ENCODE measurements around the gene PARD3. TPM values are rescaled to one million over a fixed set of nuclear protein-coding genes. Genes with fewer than 3 reads are reported as not detected.

PARD3 gene
- total and polyA plus RNA-seq, 5 donors, result 10.5 to 40.3 (median 27.8) TPM

DNA sequence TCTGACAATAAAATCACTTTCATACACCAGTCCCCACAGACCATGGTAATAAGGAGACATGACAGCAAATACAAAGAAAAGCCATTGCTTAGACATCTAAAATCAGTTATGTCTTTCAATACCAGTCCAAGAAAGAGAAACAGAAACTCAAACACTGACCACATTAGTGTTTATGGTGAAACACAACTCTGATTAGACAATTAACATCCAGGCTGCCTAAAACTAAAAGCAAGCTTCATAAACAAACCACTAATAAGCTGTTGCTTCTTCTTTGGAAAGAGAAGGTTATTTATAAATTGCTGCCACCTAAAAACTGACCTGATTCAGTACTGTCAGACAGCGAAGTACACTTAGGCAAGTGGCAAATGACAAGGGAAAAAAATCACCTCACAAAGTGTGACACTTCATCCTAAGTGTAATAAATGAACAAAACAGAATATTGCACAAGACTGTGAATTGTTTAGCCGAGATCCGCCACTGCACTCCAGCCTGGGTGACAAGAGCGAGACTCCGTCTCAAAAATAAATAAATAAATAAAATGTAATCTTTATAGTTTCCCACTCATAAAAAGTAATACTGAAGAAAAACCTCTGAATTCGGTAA, 277.4 kb downstream of the PARD3 start:
- peak in 1 of 2 donors; percentile 22 for ATAC-seq
- DNase-seq, result no peak
- Histone ChIP-seq H3K4me3 (ENCODE audit: low read length) (no peak overlapping the region), H3K27ac (ENCODE audit: low read length) (no peak overlapping the region), H3K4me1 (ENCODE audit: control insufficient read depth, insufficient read depth, low read length) (peaks cover 6% of the 10 kb centered on the region), H3K9me3 (ENCODE audit: control insufficient read depth, low read length) (no peaks in the 10 kb centered on the region), H3K27me3 (ENCODE audit: control insufficient read depth, insufficient read depth) (no peaks in the 10 kb centered on the region)
- intact Hi-C loops (cut with DNase I), result loop anchor here in 1 of 4 donors (10.0 kb wide), 1 partner anchor 87 kb away; no protein-coding TSS in a partner anchor
- 68% methylated on average over 6 of the region's 6 CpGs for WGBS

DNA sequence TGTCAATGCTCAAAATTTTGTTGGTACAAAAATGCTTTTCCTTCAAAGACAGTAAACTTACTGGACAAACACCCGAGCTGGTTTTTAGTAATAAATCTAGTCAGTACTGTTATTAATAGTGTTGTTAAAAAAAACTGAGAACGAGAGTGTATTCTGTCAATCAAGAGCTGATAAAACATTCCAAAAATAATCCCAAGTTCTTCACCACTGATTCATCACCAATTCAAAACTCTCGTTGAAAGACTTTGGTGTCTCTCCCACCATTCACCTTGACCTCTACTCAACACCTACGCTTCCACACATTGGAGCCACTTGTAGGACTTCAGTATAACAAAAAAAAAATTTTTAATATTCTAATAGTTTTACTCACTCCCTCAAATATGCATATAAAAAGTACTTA, 279.2 kb downstream of the PARD3 start:
- Histone ChIP-seq H3K9me3 (ENCODE audit: control insufficient read depth, low read length) (no peaks in the 10 kb centered on the region), H3K27me3 (ENCODE audit: control insufficient read depth, insufficient read depth) (no peaks in the 10 kb centered on the region), H3K4me3 (ENCODE audit: low read length) (no peak overlapping the region), H3K27ac (ENCODE audit: low read length) (no peak overlapping the region), H3K4me1 (ENCODE audit: control insufficient read depth, insufficient read depth, low read length) (peaks cover 6% of the 10 kb centered on the region)
- intact Hi-C loops (cut with DNase I), result loop anchor here in 1 of 4 donors (10.0 kb wide), 1 partner anchor 89 kb away; no protein-coding TSS in a partner anchor
- 63% methylated on average over 4 of the region's 4 CpGs for WGBS
- no peak for ATAC-seq
- no peak for DNase-seq

DNA sequence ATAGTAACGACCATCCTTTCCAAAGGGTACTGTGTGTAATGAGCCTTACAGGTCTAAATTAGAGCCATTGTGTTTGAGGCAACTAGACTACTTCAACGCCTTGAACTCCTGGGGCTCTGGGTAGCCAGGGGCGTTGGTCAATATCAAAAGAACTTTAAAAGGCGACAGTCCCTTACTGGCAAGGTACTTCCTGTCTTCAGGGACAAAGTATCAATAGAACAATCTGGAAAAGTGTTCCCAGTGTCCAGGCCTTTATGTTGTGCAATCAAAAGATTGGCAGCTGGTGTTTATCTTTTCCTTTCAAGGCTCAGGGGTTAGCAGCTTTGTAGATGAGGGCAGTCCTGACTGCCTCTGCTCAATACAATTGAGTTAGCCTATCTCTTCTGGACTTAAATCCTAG, 284.3 kb downstream of the PARD3 start:
- Histone ChIP-seq H3K4me1 (ENCODE audit: control insufficient read depth, insufficient read depth, low read length) (peaks cover 6% of the 10 kb centered on the region), H3K27me3 (ENCODE audit: control insufficient read depth, insufficient read depth) (no peaks in the 10 kb centered on the region), H3K27ac (ENCODE audit: low read length) (no peak overlapping the region), H3K4me3 (ENCODE audit: low read length) (no peak overlapping the region), H3K9me3 (ENCODE audit: control insufficient read depth, low read length) (no peaks in the 10 kb centered on the region)
- intact Hi-C loops (cut with DNase I), result loop anchor here in 1 of 4 donors (10.0 kb wide), 1 partner anchor 94 kb away; no protein-coding TSS in a partner anchor
- WGBS, result 89% methylated on average over 4 of the region's 4 CpGs
- ATAC-seq, result no peak
- DNase-seq, result no peak

DNA sequence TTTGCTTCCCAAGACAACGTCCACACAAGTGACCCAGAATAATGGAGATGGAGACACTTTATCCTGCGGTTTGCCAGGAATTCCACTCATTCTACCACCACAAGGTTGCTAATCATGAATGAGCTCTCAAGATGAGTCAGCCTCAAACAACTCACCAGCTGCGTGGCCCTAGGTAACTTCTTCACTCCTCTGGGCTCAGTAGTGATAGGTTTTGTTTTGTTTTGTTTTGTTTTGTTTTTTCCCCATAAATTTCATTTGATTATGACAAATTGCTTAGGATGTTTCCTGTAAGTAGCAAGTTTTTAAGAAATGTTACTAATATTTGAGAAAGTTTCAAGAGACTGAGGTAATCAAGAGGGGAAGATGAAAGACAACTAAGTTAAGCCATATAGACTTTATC, 286.8 kb downstream of the PARD3 start:
- Histone ChIP-seq H3K4me1 (ENCODE audit: control insufficient read depth, insufficient read depth, low read length) (peaks cover 6% of the 10 kb centered on the region), H3K9me3 (ENCODE audit: control insufficient read depth, low read length) (no peaks in the 10 kb centered on the region), H3K27me3 (ENCODE audit: control insufficient read depth, insufficient read depth) (no peaks in the 10 kb centered on the region), H3K4me3 (ENCODE audit: low read length) (no peak overlapping the region), H3K27ac (ENCODE audit: low read length) (no peak overlapping the region)
- 72% methylated on average over 3 of the region's 3 CpGs for WGBS
- no peak for ATAC-seq
- intact Hi-C loops (cut with DNase I), result loop anchor here in 1 of 4 donors (5.0 kb wide), 1 partner anchor 109 kb away; no protein-coding TSS in a partner anchor
- no peak for DNase-seq

DNA sequence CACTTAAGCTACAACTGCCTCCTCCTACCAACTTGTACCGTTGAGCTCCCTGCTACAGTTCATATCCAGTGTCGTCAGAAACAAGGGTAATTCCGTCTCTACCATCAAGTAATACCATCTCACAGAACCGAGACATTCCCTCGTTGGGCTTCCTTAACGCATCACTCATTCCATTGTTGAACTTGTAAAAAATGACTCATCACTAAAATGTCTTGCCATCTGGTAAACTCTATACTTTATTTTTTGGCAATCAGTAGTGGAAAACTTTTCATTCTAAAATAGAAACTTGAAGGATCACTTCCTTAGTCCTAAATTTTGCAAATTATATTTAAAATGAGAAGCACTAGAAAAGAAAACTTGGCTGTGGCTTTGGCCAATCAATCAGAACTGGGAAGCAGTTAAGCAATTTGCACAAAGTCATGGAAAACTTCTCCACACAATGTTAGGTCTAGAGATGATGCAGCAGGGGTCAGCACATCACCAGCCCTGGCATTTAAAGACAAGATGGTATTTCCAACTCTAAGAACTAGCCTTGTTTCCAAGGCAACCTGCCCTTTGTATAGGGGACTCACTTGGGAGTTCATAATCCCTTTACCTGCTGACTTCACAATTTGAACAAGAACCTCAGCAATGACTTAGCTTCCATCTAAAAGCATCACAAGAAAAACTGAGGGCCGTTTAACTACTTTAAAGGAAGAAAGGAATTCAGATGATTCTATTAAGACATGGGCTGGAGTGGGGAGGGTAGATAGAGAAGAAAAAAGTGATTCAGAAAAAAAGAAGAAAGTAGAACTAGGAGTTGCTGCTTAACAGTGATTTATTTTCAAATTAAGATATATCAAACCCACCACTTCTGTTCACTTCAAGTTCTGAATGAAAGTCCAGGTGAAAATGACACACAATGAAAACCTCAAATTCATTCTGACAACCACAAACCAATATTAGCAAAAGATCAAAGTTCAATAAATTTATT, 288.1 kb downstream of the PARD3 start:
- DNase-seq, result no peak
- WGBS, result 56% methylated on average over 7 of the region's 7 CpGs
- Histone ChIP-seq H3K4me3 (ENCODE audit: low read length) (no peak overlapping the region), H3K9me3 (ENCODE audit: control insufficient read depth, low read length) (no peaks in the 10 kb centered on the region), H3K27me3 (ENCODE audit: control insufficient read depth, insufficient read depth) (no peaks in the 10 kb centered on the region), H3K4me1 (ENCODE audit: control insufficient read depth, insufficient read depth, low read length) (peaks cover 6% of the 10 kb centered on the region), H3K27ac (ENCODE audit: low read length) (no peak overlapping the region)
- peak; percentile 57 to 66 for ATAC-seq
- intact Hi-C loops (cut with DNase I), result loop anchor here in 1 of 4 donors (5.0 kb wide), 1 partner anchor 110 kb away; no protein-coding TSS in a partner anchor

DNA sequence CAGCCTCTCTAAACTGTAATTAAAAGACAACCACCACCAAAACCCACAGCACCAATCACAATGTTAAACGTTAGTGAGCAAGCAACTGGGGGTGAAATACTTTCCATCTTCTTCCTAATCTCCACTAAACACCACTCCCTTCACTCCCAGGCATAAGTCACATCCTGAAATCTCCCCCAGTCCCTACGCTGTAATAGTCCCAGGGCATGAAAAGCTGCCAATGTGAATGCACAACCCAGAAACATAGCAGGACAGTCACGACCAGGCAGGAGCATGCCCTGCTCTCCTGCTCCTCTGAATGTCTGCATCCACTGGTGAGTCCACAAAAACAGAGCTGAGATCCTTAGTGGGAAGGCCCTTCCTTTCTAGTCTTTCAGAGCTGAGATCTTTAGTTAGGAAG, 288.9 kb downstream of the PARD3 start:
- no peak overlapping the region for H3K4me3 ChIP-seq (ENCODE audit: low read length)
- H3K27ac ChIP-seq (ENCODE audit: low read length), result no peak overlapping the region
- ATAC-seq, result peak; percentile 29 to 80
- no peaks in the 10 kb centered on the region for H3K27me3 ChIP-seq (ENCODE audit: control insufficient read depth, insufficient read depth)
- H3K9me3 ChIP-seq (ENCODE audit: control insufficient read depth, low read length), result no peaks in the 10 kb centered on the region
- 61% methylated on average over 3 of the region's 3 CpGs for WGBS
- DNase-seq, result no peak
- H3K4me1 ChIP-seq (ENCODE audit: control insufficient read depth, insufficient read depth, low read length), result peaks cover 6% of the 10 kb centered on the region
- intact Hi-C loops (cut with DNase I), result loop anchor here in 1 of 4 donors (5.0 kb wide), 1 partner anchor 111 kb away; no protein-coding TSS in a partner anchor

DNA sequence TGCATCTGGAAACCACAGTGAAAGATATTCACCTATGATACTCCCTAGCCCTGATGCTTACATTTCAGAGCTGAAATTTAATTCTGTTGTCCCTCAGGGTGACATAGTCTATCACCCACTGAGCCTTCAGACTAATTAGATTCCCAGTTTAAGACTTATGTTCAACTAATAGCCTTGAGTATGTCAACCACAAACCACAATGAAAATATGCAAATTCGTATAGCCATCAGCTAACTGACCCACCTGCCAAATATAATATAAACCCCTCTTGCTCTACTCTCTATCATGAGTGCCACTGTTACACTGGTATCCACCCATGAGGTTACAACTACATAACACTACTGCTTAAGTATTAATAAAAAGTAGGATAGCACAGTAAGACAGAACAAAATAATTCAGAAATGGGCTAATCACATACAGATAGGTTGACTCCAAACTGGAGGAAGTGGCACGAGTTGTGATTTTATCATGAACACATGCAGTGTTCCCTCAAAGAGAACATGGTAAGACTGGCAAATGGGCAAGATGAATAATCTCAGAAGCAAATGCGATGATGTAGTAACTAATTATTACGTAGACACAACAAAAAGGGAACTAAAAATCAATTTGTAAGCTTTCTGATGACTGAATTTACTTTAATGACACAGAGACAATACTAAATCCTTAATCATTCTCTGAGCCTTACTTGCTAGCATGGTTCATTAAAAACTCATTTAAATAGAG, 290.6 kb downstream of the PARD3 start:
- no peaks in the 10 kb centered on the region for H3K27me3 ChIP-seq (ENCODE audit: control insufficient read depth, insufficient read depth)
- H3K9me3 ChIP-seq (ENCODE audit: control insufficient read depth, low read length), result no peaks in the 10 kb centered on the region
- DNase-seq (no peak), ATAC-seq (no peak)
- peaks cover 6% of the 10 kb centered on the region for H3K4me1 ChIP-seq (ENCODE audit: control insufficient read depth, insufficient read depth, low read length)
- 92% methylated on average over 4 of the region's 4 CpGs for WGBS
- H3K27ac ChIP-seq (ENCODE audit: low read length), result no peak overlapping the region
- intact Hi-C loops (cut with DNase I), result loop anchor here in 1 of 4 donors (5.0 kb wide), 1 partner anchor 113 kb away; no protein-coding TSS in a partner anchor
- no peak overlapping the region for H3K4me3 ChIP-seq (ENCODE audit: low read length)

DNA sequence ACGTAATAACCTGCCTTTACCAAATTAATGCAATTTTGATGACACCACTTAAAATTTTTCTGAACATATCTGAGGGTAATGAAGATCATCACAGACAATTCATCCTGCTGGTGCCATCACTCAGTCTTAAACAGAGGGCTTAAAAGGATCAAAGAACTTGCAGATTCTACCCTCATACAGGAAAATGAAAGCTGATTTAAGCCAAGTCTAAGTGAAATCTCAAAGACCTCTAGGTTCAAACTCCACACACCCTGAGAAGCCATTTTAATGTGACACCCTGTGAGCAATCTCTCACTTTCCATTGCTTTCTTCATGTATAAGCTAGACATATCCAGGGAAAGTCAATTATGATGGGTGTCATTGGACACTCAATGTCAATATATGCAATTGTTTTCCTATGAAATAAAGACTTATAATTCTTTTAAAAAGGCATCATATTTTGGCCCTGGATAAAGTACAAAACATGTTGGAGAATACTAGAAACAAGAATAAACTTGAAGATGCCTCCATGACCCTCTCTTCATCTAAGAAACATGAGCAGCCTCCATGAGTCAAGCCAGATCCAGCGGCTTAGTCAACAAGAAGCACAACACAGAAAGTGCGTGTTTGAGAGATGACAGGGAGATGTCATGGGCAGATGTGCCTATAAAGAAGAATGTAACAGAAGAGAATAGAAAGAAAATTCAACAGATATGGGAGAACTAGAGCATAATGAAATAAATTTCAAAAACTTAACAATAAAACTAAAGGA, 291.9 kb downstream of the PARD3 start:
- Histone ChIP-seq H3K9me3 (ENCODE audit: control insufficient read depth, low read length) (no peaks in the 10 kb centered on the region), H3K27ac (ENCODE audit: low read length) (no peak overlapping the region), H3K27me3 (ENCODE audit: control insufficient read depth, insufficient read depth) (no peaks in the 10 kb centered on the region), H3K4me1 (ENCODE audit: control insufficient read depth, insufficient read depth, low read length) (peaks cover 6% of the 10 kb centered on the region), H3K4me3 (ENCODE audit: low read length) (no peak overlapping the region)
- intact Hi-C loops (cut with DNase I), result no loop called here
- ATAC-seq (no peak), DNase-seq (no peak)
- 86% methylated on average over 3 of the region's 3 CpGs for WGBS

DNA sequence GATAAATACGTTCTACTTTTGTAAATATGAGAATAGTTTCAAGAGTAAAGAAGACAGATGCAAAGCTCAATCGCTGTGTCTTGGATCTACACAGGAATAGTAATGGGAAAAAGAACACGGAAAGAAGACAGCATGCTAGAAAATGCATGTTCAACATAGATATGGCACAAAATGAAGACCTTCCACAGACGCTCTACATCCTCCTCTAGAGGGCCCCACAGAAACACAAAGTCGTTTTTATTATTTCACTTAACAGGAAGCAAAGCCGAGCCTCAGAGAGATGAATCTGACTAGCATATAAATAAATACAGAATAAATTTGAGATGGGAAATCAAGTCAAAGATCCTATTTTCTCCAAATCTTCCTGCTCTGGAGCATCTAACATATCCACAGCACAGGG, 292.6 kb downstream of the PARD3 start:
- H3K27ac ChIP-seq (ENCODE audit: low read length), result no peak overlapping the region
- H3K27me3 ChIP-seq (ENCODE audit: control insufficient read depth, insufficient read depth), result no peaks in the 10 kb centered on the region
- intact Hi-C loops (cut with DNase I), result no loop called here
- WGBS, result 51% methylated on average over 6 of the region's 6 CpGs
- ATAC-seq, result peak; percentile 44 to 47
- peaks cover 6% of the 10 kb centered on the region for H3K4me1 ChIP-seq (ENCODE audit: control insufficient read depth, insufficient read depth, low read length)
- no peaks in the 10 kb centered on the region for H3K9me3 ChIP-seq (ENCODE audit: control insufficient read depth, low read length)
- H3K4me3 ChIP-seq (ENCODE audit: low read length), result no peak overlapping the region
- DNase-seq, result no peak

DNA sequence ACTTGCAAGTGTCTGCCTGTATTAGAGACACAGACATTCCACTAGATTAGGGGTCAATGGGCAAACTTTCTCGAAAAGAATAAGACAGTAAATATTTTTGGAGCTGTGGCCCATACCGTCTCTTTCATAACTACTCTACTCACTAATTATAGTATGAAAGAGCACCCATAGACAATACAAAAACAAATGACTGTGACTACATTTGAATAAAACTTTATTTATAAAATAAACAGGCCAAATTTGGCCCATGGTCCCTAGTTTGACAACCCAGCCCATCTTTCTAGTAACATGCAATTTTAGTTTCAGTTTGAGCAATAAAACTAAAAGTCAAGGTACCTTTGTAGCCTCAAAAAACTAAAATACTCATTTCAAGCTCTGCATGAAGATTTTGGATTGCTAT, 294.6 kb downstream of the PARD3 start:
- no peak overlapping the region for H3K27ac ChIP-seq (ENCODE audit: low read length)
- 87% methylated on average over 2 of the region's 2 CpGs for WGBS
- intact Hi-C loops (cut with DNase I), result no loop called here
- H3K9me3 ChIP-seq (ENCODE audit: control insufficient read depth, low read length), result no peaks in the 10 kb centered on the region
- no peaks in the 10 kb centered on the region for H3K27me3 ChIP-seq (ENCODE audit: control insufficient read depth, insufficient read depth)
- no peak for ATAC-seq
- no peaks in the 10 kb centered on the region for H3K4me1 ChIP-seq (ENCODE audit: control insufficient read depth, insufficient read depth, low read length)
- no peak overlapping the region for H3K4me3 ChIP-seq (ENCODE audit: low read length)
- no peak for DNase-seq
